8988T (cell line): Measurements from ENCODE around the gene CRLF1.

Source experiments
- DNase-seq: peaks from one replicate; pipeline ENCODE4 v3.0.0; 2011

Gene CRLF1

GRCh38 chr19:18636183-18636968, 29.8 kb upstream of the CRLF1 start:
- DNase-seq, result peak; percentile 91

GRCh38 chr19:18635831-18636182, 29.2 kb upstream of the CRLF1 start:
- DNase-seq, result no peak

GRCh38 chr19:18634612-18635297, 28.2 kb upstream of the CRLF1 start:
- no peak for DNase-seq

GRCh38 chr19:18633321-18633720, 26.7 kb upstream of the CRLF1 start:
- DNase-seq, result no peak

GRCh38 chr19:18629166-18630088, 22.8 kb upstream of the CRLF1 start:
- no peak for DNase-seq

- DNase-seq, result no peak
These were observed 20.3 kb upstream of the CRLF1 start for GRCh38 chr19:18626906-18627305.

- DNase-seq, result no peak
These were observed 14.3 kb upstream of the CRLF1 start for GRCh38 chr19:18620902-18621301.

DNA sequence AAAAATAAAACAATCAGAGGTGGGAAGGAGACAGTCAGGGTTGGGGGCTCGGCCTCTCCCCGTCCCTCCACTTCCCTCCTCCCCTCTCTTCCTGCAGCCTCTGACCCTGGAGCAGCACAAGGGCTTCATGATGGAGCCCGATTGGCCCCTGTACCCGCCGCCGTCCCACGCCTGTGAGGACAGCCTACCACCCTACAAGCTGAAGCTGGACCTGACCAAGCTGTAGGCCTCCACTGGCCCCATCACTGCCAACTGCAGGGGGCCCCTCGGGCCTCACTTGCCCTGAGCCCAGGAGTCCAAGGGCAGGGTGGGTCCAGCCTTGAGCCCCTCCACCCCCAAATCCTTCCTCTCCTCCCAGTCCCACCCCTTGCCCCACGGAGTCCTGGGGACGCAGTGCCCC, 13.7 kb upstream of the CRLF1 start:
- no peak for DNase-seq

GRCh38 chr19:18618236-18618635, 11.6 kb upstream of the CRLF1 start:
- DNase-seq, result no peak

GRCh38 chr19:18617562-18617961, 11.0 kb upstream of the CRLF1 start:
- DNase-seq, result no peak

- DNase-seq, result no peak
These were observed 9.4 kb upstream of the CRLF1 start for GRCh38 chr19:18616023-18616422.

- DNase-seq, result no peak
These were observed 7.1 kb upstream of the CRLF1 start for GRCh38 chr19:18613589-18614234.

DNA sequence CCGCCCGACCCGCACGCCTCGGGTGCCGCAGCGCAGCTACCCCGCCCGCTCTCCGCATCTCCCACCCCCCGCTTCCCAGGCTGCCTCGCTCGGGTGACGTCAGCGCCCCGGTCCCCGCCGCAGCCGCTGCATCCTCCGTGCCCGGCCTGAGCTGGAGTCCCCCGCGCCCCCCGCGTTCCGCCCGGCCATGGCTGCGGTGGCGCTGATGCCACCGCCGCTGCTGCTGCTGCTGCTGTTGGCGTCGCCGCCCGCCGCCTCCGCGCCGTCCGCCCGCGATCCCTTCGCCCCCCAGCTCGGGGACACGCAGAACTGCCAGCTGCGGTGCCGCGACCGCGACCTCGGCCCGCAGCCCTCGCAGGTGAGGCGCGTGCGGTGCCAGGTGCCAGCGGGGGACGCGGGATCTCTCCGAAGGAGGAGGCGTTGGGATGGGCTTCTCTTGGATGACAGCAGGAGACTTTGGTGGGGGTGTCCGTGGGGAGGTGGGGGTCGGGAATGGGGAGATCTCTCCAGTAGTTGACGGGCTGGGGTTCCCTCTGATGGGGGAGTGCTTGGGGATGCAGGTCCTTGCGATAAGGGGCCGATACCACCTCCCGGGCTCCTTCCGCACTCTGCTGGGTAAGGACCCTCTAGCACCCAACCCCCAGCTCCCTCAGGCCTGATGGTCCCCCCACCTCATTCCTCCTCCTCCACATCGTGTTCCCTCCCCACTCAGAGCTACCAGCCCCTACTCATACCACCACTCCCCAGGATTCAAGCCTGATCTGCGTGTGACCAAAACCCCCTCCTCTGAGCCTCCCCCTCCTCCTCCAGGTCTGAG, 6.4 kb upstream of the CRLF1 start, which contains the start of gene TMEM59L:
TSS of gene TMEM59L (plus strand) at position 99 of the 817 bp plus-strand sequence. CDS start at position 188, 89 bp downstream.
- no peak for DNase-seq

GRCh38 chr19:18612051-18612771, 5.6 kb upstream of the CRLF1 start:
- DNase-seq, result peak; percentile 65

DNA sequence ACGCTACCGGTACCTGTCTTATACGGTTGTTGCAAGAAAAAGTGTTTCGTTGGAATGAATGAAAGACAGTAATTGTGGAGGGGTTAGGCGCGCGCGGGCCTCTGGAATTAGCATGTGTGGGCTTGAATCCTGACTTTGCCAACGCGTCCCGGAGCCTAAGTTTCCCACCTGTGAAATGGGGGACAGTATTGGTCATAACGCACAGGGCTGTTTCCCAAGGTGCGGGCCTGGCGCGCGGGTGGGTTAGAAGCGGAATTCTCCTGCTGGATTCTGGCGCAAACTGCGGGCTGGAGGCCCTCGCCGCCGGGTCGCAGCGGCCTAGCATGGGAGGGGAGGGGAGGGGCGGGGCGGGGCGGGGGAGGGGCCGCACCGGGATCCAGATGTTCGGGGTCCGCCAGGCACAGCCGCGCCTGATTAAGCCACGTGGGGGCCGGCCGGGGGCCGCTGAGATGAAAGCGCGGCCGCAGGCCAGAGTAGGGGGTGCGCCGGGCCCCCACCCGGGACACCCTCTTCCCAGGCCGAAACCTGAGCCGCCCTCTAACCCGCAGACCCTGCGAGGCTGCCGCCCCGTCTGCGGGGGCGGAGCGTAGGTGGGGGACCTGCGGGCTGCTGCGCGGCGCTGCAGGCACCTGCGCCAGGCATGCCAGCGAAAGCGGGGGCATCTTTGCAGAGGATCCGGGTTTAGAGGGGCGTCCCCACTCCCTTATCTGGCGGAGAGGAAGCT, 4.9 kb upstream of the CRLF1 start:
- DNase-seq, result no peak

- DNase-seq, result no peak
These were observed 4.1 kb upstream of the CRLF1 start for GRCh38 chr19:18610556-18611326.

- peak; percentile 63 for DNase-seq
These were observed 3.6 kb upstream of the CRLF1 start for GRCh38 chr19:18610245-18610555.

DNA sequence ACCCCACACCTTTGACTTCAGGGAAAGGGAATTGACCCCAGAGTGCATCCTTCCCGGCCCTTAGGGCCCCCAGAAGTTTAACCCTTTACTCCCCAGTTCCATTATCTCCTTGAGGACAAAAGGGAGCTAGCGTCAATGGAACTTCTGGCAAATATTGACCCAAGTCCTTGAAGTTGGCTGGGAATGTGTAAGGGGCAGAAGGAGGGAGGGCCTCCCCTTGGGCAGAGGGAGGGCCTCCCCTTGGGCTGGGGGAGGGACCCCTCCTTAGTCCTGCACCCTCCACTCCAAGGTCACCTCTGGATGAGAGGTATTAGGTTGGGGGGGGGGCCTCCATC, 3.1 kb upstream of the CRLF1 start:
- DNase-seq, result no peak

DNA sequence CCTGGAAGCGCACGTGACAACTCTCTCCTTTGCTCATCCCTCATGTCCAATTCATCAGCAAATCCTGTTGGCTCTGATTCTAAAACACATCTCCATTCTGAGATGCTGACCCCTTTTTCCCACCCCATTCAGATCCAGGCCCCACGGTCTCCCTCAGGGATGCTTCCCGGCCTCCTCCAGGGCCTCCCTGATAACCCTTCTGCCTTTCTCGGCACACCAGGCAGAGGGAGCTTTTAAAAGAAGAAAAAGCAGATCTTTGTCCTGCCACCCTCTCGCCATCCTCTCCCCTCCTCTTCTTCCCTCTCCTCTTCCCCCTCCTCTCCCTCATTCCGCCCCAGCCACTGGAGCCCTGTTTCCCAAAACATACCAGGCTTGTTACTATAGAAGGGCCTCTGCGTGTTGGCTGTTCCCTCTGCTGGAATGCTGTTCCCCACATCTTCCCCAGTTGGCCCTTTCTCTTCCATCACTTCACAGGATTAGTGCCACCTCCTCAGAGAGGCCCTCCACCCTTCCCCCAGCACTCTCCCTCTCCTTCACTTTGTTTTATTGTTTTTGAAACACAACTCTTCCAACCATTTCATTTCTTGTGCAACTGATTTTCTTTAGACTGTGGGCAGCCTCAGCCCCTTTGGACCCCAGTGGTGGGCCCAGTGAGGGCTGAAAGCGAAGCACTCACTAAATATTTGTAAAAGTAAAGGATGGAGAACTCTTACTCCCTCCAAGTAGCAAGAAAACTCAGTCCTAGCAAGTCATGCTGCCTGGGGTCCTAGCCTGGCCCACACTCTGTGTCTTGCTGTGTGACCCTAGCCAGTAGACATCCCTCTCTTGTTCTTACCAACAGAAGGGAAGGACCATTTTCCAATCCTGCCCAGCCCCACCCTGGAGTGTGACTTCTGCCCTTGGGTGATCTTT, 2.5 kb upstream of the CRLF1 start:
- DNase-seq, result peak; percentile 52
